Measurements from ENCODE around the gene CYP39A1. TPM values are rescaled to one million over a fixed set of nuclear protein-coding genes. Genes with fewer than 3 reads are reported as not detected.

Gene CYP39A1
- total and polyA plus RNA-seq, 2 donors (not counting 1 experiment from before 2014, with no cell fraction given): not detected

DNA sequence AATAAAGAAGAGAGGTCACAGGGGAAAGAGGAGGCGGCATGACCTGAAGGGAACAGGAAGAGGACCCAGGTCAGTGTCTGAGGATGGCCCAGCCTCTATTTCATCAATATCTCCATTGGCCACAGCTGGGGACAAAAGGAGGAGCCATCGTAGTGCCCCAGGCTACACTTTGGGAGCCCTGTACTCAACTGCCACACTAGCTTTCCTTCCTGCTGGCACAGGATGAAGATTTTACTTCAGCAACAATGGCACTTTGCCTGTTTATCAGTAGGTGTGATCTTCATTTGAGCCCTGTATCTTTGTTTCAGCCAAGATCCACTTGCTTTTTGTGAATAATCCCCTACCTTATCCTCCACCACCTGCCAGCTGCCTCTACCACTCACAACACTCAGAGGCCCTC lies 126.0 kb downstream of the CYP39A1 start:
- POLR2A ChIA-PET: no interaction called here

DNA sequence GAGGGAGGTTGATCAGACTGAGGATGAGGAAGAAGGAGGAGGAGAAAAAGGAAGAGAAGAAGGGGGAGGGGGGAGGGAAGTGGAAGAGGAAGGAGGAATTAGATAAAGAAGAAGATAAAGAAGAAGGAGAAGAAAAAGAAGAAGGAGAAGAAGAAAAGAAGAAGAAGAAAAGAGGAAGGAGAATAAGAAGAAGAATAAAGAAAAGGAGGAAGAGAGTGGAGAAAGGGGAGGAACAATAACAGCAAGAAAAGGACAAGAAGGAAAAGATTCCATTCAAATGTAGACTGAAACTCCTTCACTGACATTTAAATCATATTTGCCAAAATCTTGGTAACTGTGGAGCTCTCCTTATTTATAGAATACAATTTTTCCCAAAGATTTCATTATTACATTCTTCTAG lies 127.0 kb downstream of the CYP39A1 start:
- H3K27ac Mint-ChIP-seq: no peak overlapping the region
- POLR2A ChIA-PET: no interaction called here
- H3K4me3 Mint-ChIP-seq: no peak overlapping the region
- H3K4me1 ChIP-seq (ENCODE audit: control insufficient read depth in 2 of 2, insufficient read depth in 2 of 2, low read length in 2 of 2): no peaks in the 10 kb centered on the region
- peaks cover 24% of the 10 kb centered on the region for H3K27me3 Mint-ChIP-seq
- H2AFZ ChIP-seq (ENCODE audit: insufficient read depth, low read depth, low read length, poor library complexity, severe bottlenecking): no peak overlapping the region
- H3K4me2 ChIP-seq (replicated peaks; ENCODE audit: low read depth, low read length, poor library complexity, severe bottlenecking): no peak overlapping the region
- no peak overlapping the region for H3K4me3 ChIP-seq (ENCODE audit: control extremely low read depth in 1 of 5, extremely low read depth in 1 of 5, insufficient read depth in 1 of 5, low read depth in 2 of 5, low read length in 4 of 5)
- no peaks in the 10 kb centered on the region for H3K9me3 Mint-ChIP-seq (ENCODE audit: insufficient read depth)
- H3K9me3 ChIP-seq (ENCODE audit: control extremely low read depth in 1 of 3, control insufficient read depth in 2 of 3, insufficient read depth in 1 of 3, low read length in 2 of 3): no peaks in the 10 kb centered on the region
- H3K27ac ChIP-seq (ENCODE audit: low read length in 2 of 2): no peak overlapping the region
- ATAC-seq (ENCODE audit: low read depth) (no peak), DNase-seq (no peak)
- intact Hi-C loops (cut with micrococcal nuclease): no loop called here
- no peaks in the 10 kb centered on the region for H4K20me1 ChIP-seq (ENCODE audit: control insufficient read depth, insufficient read depth, low read length, poor library complexity, severe bottlenecking)
- no peak overlapping the region for H3K9ac ChIP-seq (ENCODE audit: low read length)
- CTCF ChIA-PET: interaction anchor here (0.9 kb wide), 1 partner anchor 10 kb away, joined by 3 read pairs; no protein-coding TSS in a partner anchor
- no peak for TF ChIP-seq EZH2 (IDR thresholded peaks at IDR 0.05; ENCODE audit: borderline replicate concordance, insufficient read depth, low read depth, low read length, poor library complexity, severe bottlenecking)
- TF ChIP-seq, protein P1, sequence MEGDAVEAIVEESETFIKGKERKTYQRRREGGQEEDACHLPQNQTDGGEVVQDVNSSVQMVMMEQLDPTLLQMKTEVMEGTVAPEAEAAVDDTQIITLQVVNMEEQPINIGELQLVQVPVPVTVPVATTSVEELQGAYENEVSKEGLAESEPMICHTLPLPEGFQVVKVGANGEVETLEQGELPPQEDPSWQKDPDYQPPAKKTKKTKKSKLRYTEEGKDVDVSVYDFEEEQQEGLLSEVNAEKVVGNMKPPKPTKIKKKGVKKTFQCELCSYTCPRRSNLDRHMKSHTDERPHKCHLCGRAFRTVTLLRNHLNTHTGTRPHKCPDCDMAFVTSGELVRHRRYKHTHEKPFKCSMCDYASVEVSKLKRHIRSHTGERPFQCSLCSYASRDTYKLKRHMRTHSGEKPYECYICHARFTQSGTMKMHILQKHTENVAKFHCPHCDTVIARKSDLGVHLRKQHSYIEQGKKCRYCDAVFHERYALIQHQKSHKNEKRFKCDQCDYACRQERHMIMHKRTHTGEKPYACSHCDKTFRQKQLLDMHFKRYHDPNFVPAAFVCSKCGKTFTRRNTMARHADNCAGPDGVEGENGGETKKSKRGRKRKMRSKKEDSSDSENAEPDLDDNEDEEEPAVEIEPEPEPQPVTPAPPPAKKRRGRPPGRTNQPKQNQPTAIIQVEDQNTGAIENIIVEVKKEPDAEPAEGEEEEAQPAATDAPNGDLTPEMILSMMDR (IDR thresholded peaks at IDR 0.05): peak; percentile 37
- H3K79me2 ChIP-seq (ENCODE audit: control insufficient read depth, insufficient read depth, low read length): no peaks in the 10 kb centered on the region
- H3K36me3 ChIP-seq (replicated peaks in 1 of 2; ENCODE audit: control extremely low read depth in 1 of 2, control insufficient read depth in 1 of 2, extremely low read depth in 1 of 2, insufficient read depth in 2 of 2, low read length in 1 of 2): no peaks in the 10 kb centered on the region
- no peaks in the 10 kb centered on the region for H3K27me3 ChIP-seq (replicated peaks in 1 of 4; ENCODE audit: control extremely low read depth in 1 of 4, control insufficient read depth in 3 of 4, insufficient read depth in 4 of 4, low read length in 3 of 4)
- no peaks in the 10 kb centered on the region for H3K4me1 Mint-ChIP-seq

More for the DNA sequence above, 126.0 kb downstream of the CYP39A1 start:
- Mint-ChIP-seq H3K4me1 (no peaks in the 10 kb centered on the region), H3K9me3 (ENCODE audit: insufficient read depth) (no peaks in the 10 kb centered on the region), H3K27me3 (peaks cover 21% of the 10 kb centered on the region), H3K4me3 (no peak overlapping the region), H3K27ac (no peak overlapping the region)
- CTCF ChIA-PET: no interaction called here
- TF ChIP-seq, protein P1 (IDR thresholded peaks at IDR 0.05): no peak
- no peak for TF ChIP-seq EZH2 (IDR thresholded peaks at IDR 0.05; ENCODE audit: borderline replicate concordance, insufficient read depth, low read depth, low read length, poor library complexity, severe bottlenecking)
- Histone ChIP-seq H3K9ac (ENCODE audit: low read length) (no peak overlapping the region), H3K9me3 (ENCODE audit: control extremely low read depth in 1 of 3, control insufficient read depth in 2 of 3, insufficient read depth in 1 of 3, low read length in 2 of 3) (no peaks in the 10 kb centered on the region), H3K27me3 (replicated peaks in 1 of 4; ENCODE audit: control extremely low read depth in 1 of 4, control insufficient read depth in 3 of 4, insufficient read depth in 4 of 4, low read length in 3 of 4) (no peaks in the 10 kb centered on the region), H3K79me2 (ENCODE audit: control insufficient read depth, insufficient read depth, low read length) (no peaks in the 10 kb centered on the region), H2AFZ (ENCODE audit: insufficient read depth, low read depth, low read length, poor library complexity, severe bottlenecking) (no peak overlapping the region), H3K4me3 (ENCODE audit: control extremely low read depth in 1 of 5, extremely low read depth in 1 of 5, insufficient read depth in 1 of 5, low read depth in 2 of 5, low read length in 4 of 5) (no peak overlapping the region), H3K27ac (ENCODE audit: low read length in 2 of 2) (no peak overlapping the region), H3K36me3 (replicated peaks in 1 of 2; ENCODE audit: control extremely low read depth in 1 of 2, control insufficient read depth in 1 of 2, extremely low read depth in 1 of 2, insufficient read depth in 2 of 2, low read length in 1 of 2) (no peaks in the 10 kb centered on the region), H3K4me1 (ENCODE audit: control insufficient read depth in 2 of 2, insufficient read depth in 2 of 2, low read length in 2 of 2) (no peaks in the 10 kb centered on the region), H4K20me1 (ENCODE audit: control insufficient read depth, insufficient read depth, low read length, poor library complexity, severe bottlenecking) (no peaks in the 10 kb centered on the region), H3K4me2 (replicated peaks; ENCODE audit: low read depth, low read length, poor library complexity, severe bottlenecking) (no peak overlapping the region)
- DNase-seq (no peak), ATAC-seq (ENCODE audit: low read depth) (no peak)
- intact Hi-C loops (cut with micrococcal nuclease): no loop called here
- WGBS (ENCODE audit: insufficient coverage): no CpG with 5 or more reads among the region's 2 CpGs
